ELR (cell line): ENCODE data around the gene GCA.

Source experiments
- DNase-seq: peaks from one replicate; pipeline ENCODE4 v3.0.0-alpha.2; 2015; ENCODE audit warnings: low read depth

Gene GCA

GRCh38 chr2:162343824-162344616 is at the start of gene GCA:
TSS of gene GCA (plus strand) at chr2:162344132. CDS start at chr2:162344249, 117 bp downstream.
- DNase-seq: peak; percentile 86

- DNase-seq: peak; percentile 25
Measured at GRCh38 chr2:162295009-162295408, 48.9 kb upstream of the GCA start.

- DNase-seq: peak; percentile 86
Measured at GRCh38 chr2:162297925-162298552, 45.9 kb upstream of the GCA start.

GRCh38 chr2:162298669-162299335 is 45.1 kb upstream of the GCA start:
- no peak for DNase-seq

- DNase-seq: no peak
Measured at GRCh38 chr2:162300266-162300665, 43.7 kb upstream of the GCA start.

GRCh38 chr2:162301151-162301804 is 42.7 kb upstream of the GCA start:
- DNase-seq: peak; percentile 82

GRCh38 chr2:162301877-162302276 is 42.1 kb upstream of the GCA start:
- DNase-seq: no peak

GRCh38 chr2:162305901-162306300 is 38.0 kb upstream of the GCA start:
- DNase-seq: no peak

GRCh38 chr2:162308747-162309503 is 35.0 kb upstream of the GCA start:
- no peak for DNase-seq

- no peak for DNase-seq
Measured at GRCh38 chr2:162312853-162313252, 31.1 kb upstream of the GCA start.

- no peak for DNase-seq
Measured at GRCh38 chr2:162315938-162316337, 28.0 kb upstream of the GCA start.

GRCh38 chr2:162316590-162316989 is 27.3 kb upstream of the GCA start:
- DNase-seq: no peak

GRCh38 chr2:162317058-162317742 is 26.7 kb upstream of the GCA start:
- peak; percentile 30 for DNase-seq

- DNase-seq: peak; percentile 45
Measured at GRCh38 chr2:162317861-162318327, 26.0 kb upstream of the GCA start.

GRCh38 chr2:162318328-162319180 is 25.4 kb upstream of the GCA start, which contains the start of gene IFIH1:
TSS of gene IFIH1 (minus strand) at chr2:162318684. CDS start at chr2:162318307, 377 bp downstream.
- DNase-seq: peak; percentile 93

GRCh38 chr2:162320864-162321517 is 22.9 kb upstream of the GCA start:
- no peak for DNase-seq

GRCh38 chr2:162324953-162325352 is 19.0 kb upstream of the GCA start:
- DNase-seq: no peak

GRCh38 chr2:162327134-162327769 is 16.7 kb upstream of the GCA start:
- peak; percentile 26 for DNase-seq

GRCh38 chr2:162327806-162328205 is 16.1 kb upstream of the GCA start:
- DNase-seq: no peak
